Measurements from ENCODE around the gene ARSJ.
"Not testable (repeated sequence)": the region's sequence is repeated elsewhere in the genome, so short reads cannot be mapped to it uniquely, and the experiment has no call there.

Gene ARSJ

DNA sequence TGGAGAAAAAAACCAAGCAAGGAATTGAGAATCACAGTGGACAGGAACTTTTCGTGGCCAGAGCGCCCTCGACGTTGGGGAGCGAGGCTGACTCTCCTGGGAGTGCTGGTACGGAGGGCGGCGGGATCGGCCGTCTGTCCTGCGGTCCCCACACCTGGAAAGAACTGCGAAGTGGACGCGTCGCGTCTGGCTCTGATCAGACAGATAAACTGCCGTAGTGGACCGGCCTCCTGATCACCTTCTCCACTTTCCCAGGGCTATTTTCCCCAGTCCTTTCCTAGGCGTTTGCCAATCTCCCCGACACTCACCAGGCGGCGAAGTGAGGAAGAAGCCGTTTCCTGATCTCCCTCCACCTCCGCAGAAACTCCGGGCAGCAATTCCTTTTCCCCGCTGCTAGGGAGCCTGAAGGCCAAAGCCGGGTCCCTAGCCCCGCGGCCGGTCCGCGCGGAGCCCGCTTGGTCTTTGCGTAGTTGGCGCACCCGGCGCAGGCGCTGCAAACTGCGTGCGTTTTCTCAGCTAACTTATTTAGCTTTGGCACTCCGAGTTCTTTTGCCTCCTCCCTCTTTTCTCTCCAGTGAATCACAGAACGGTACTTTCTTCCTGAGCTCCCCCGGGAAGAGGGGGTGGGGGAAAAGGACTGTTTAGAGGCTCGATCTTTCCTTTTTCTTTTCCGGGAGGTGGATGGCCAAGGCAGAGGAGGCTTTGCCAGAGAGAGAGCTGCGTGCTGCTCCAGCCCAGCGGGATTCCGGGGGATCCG is at the start of gene ARSJ:
TSS of gene ARSJ (minus strand) at position 500 of the 757 bp plus-strand sequence. CDS start 813 bp downstream, outside the sequence.
- no peak for FAIRE-seq

DNA sequence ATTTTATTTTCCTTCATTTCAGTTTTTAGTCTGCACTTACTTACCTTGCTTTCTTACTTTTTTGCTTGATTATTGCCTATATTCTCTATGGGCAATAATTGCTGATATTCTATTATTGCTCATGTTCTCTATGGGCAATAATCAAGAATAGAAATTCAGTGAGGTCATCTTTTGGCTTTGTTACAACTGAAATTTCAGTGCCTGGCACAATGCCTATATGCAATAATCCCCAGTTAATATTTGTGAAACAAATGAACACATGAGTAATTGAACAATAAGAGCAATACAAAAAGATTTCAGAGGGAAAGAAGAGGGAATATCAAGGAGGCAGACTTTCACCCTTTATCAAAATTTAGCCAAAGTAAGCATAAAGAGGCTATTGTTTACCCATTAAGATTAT is 48.6 kb upstream of the ARSJ start:
- FAIRE-seq = no peak

DNA sequence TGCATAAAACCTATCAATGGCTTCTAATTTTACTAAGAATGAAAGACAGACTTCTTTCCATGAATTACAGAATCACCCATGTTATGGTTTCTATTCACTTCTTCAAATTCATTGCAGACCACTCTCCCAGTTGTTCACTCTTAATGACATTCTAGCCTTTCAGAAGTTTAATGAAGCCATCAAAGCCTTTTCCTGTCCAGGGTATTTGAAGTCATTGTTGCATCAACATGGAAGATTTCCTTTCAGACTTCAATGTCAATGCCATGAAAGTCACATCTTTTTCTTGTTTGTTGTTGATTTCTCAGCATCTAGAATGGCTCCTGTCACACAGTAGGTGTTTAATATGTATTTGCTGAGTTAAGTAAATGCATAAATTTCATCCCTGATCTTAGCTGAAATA is 48.1 kb upstream of the ARSJ start:
- FAIRE-seq = no peak

DNA sequence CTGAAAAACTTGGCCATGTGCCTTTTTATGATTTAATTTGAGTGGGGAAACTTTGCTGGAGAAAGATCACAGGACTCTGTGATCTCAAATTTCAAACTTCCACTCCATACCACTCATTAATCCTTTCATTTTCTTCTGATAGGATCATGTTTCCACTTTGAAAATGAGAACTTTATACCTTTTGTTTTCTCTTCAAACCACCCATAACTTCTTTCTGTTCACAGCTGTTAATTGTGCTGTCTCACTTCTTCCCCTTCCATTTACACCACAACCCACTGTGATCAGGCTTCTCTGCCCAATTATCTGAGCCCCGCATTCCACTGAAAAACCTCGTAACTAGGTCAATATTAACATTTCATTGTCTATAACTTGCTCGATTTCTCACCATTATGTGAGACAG is 47.0 kb upstream of the ARSJ start:
- FAIRE-seq = no peak

DNA sequence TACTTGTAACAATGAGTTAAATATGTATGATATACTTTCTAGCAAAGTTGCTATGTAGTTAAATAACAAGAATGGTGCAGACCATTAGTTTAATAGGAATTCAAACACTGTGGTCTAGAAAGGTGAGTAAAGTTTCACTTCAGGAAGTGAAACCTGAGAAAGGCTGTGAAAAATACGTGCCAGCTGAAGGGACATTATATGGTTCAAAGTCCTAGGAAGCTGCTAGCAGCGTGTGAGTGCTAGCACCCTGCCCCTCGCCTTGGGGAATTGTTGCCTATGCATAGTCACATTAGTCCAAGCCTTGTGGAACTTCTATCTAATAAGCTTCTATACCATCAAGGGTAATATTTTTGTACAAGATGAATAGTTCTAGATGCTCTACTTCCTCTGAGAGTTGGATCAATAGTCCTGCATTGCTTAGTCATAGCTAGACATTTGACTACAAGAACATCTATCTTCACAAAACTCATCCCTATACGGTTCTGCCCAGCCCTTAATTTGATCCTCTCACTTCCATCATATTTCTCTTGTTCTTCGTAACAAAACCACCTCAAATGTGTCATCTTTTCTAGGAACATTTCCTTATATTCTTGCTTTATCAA is 45.8 kb upstream of the ARSJ start:
- no peak for FAIRE-seq

DNA sequence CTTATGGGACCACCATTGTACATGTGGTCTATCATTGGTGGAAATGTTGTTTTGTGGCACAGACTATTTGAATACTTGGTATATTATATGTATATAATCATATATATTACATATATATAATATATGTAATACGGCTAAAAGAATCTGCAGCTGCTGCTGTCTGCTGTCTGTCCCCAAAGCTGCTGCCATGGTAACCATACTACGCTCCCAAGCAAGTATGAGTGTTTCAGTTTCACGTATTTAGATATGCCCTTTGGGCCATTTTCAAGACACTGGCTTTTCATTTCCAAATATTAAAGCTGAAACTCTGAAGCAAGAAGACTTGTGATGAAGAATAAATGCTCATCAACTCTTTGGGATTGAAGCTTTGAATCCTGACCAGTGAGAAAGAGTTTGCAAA is 42.0 kb upstream of the ARSJ start:
- FAIRE-seq = no peak

DNA sequence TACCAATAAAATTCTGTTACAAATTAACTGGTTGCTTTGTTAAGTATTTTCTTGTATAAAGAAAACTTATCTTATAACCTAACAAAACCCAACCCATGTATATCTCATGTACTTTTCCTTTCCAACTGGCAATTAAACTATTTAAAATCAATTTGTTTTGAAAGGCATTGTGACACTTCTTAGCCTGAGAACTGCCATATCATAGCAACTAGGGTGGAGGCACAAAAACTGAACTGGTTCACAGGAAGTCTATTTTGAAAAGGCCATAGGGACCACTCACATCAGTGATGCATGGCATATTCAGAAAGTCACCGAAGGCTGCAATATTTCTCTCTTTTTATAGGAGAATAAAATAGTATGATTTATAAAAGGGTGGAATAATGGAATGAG is 40.5 kb upstream of the ARSJ start:
- FAIRE-seq = no peak

DNA sequence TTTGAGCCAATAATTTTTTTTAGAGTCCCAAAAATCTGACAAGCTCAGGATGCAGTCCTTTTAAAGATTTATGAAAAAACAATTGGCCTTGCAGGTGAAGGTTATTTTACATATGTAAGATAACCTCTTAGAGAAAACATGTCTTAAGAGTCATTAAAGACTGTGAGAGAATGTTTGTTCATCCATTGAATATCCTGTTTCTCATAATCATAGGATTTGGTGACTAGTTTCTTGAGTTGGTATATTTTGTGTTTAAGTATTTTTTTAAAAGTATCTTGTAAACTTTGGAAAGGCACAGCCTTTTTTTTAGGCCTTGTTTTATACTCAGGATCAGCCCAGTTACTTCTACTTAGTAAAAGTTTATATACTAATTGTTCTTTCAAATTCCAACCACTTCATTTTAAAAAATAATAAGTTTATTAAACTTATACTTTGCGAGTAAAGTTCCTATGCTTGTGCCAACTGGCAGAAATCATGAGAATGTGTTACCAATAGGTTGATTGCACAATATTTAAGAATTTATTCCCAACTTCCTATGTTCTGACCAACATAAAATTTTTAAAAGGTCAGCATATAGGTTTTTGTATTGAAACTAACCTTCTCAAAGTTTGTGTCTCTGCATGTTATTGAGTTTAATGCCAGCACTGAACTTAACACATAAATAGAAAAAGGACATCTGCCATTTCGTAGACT is 40.0 kb upstream of the ARSJ start:
- FAIRE-seq = no peak

DNA sequence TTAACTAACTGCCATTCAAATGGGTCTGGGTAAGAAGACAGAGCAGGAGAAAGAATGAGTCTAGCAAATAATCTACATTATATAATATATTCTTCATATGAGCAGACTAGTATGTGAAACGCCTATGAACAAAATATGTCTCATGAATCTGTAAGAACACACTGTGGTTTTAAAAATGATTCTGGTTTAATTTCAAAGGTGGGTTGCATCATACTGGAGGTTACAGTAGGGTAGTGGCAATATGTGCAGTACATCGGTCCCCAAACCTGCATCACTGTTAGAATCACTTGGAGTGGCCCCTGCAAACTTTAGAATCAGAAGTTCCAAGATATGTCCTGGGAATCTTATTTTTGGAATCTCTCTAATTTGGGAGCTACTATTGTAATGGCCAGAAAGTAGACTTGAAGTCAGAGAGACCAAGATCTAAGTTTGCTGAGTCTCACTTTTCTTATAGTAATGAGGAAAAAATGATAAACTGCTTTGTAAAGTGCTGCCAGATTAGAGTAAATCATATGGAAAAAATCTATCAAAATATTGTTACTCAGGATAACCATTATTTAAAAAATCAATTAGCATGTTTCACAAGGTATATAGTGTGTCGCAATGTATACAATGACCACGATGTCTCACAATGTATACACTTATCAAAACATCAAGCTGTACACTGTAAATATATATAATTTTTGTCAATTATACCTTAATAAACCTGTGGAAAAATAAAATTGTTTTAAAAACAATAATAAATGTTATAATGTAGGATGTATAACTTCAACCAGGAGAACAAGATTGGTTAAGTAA is 37.9 kb upstream of the ARSJ start:
- no peak for FAIRE-seq

DNA sequence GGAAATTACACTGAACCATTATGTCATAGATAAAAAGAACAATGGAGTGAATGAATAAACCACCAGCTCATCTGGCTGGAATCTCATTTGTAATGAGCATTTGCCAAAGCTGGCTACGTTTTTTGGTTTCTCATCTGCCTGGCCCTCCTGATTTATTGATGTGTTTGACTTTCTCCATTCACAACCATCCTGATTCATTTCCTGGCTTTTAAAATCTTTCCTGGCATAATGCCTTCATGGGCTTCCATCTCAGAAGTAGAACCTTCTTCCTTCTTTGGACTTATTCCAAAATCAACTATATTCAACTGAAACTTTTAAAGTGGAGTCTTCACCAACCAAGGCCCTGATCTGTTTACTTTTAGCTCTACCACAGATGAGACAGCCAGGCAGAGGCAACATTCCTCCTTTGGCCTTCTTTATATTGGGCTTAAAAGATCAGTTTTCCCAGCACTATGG is 36.0 kb upstream of the ARSJ start:
- FAIRE-seq = no peak

DNA sequence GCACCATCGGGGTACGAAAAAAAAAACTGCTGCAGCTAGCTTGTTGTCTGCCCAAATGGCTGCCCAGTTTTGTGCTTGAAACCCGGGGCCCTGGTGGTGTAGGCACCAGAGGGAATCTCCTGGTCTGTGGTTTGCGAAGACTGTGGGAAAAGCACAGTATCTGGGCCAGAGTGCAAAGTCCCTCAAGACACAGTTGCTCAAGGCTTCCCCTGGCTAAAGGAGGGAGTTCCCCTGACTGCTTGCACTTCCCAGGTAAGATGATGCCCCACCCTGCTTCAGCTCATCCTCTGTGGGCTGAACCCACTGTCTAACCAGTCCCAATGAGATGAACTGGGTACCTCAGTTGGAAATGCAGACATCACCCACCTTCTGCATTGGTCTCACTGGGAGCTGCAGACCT is 33.8 kb upstream of the ARSJ start:
- FAIRE-seq = not testable (repeated sequence)

DNA sequence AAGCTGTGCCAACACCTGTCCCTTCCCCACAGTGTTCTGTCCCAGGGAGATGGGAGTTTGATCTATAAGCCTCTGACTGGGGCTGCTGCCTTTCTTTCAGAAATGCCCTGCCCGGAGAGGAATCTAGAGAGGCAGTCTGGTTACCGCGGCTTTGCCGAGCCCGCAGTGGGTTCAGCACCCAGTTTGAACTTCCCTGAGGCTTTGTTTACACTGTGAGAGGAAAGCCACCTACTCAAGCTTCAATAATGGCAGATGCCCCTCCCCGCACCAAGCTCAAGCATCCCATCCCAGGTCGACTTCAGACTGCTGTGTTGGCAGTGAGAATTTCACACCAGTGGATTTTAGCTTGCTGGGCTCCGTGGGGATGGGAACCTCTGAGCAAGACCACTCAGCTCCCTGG is 33.3 kb upstream of the ARSJ start:
- no peak for FAIRE-seq

DNA sequence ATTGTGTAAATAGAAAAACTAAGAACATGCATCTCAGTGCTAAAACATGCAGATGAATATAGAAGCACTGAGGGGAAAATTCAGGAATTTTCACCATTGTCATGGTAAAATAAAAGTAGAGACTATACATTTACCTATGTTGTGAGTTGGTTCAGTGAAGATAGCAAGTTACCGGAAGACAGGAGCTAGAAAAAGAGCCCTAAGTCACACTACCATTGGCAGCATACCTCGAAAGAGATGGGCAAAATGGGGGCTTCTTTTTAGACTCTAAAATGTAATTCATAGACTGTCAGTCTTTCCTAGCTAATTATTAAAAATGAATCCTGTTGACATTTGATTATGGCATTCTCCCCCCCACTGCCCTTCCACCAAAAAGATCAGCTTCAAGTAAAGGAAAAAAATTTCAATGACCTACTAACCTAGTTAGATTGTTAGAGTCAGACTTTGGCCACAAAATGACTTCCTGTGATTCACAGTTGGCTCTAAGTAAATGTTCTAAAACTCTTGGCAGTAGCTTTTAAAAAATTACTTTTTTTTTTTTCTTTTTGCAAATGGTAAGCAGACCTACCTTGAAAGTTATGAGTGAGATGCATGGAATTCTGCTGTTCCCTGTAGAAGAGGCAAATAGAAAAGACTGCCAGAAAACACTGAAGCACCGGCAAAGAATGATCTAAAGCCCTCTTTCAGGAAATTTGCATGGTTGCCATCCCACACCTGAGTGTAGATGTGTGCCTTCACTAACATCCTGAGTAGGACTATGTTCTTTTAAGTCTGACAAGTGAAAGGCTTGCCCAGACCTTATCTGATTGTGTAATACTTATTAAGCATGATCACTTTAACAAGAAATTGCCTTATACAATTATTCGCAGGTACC is 26.4 kb upstream of the ARSJ start:
- FAIRE-seq = no peak

DNA sequence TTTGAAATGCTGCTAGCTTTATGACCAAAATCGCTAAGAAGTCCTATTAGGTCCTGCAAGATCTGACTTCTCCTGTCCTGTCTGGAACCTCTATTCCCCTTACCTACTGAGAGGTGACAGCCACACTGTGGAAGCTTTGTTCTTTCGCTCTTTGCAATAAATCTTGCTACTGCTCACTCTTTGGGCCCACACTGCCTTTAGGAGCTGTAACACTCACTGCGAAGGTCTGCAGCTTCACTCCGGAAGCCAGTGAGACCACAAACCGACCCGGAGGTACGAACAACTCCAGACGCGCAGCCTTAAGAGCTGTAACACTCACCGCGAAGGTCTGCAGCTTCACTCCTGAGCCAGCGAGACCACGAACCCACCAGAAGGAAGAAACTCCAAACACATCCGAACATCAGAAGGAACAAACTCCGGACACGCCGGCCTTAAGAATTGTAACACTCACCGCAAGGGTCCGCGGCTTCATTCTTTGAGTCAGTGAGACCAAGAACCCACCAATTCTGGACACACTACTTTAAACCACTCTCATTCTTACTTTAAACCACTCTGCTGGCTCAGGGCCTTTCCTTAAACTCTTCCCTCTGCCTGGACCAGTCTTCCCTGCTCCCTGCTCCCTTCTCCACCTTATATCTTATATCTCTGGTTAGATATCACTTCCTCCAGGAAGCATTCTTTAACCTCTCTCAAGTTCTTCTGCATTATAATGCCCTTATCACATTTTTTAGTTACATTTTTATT is 25.2 kb upstream of the ARSJ start:
- not testable (repeated sequence) for FAIRE-seq

DNA sequence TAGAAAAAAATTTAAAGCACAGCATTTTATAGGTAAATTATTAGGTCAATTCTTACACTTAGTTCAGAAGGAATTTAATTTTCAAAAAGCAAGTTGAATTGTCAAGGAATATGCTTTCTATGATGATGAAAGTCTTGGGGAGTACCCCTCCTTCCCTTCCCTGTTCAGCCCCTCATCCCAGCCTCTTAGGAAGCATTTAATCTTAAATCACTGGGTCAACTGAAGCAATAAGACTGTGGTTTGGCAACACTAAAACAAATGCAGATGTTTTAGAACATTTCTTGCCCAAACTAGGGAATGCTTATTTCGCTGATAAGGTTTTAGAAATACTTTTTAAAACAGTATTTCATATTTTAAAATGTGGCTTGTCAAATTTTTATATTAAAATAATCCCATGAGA is 19.1 kb upstream of the ARSJ start:
- FAIRE-seq = no peak

DNA sequence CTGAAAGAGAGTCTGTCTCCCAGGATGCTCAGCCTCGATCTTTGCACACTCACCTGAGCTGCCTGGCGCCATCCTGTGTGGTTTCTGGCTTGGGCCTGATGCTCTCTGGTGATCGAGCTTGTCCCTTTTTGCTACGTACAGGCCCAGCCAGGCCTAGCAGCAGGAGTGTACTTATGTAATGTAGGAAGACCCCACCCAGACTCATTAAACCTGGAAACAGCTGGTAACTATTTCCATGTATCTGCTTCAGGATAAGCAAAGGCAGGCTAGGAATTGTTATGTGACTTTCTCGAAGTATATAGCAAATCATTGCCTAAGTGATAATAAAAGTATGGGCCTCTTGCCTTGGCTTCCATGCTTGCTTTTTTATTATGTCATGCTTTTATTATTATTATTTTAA is 18.6 kb upstream of the ARSJ start:
- no peak for FAIRE-seq

DNA sequence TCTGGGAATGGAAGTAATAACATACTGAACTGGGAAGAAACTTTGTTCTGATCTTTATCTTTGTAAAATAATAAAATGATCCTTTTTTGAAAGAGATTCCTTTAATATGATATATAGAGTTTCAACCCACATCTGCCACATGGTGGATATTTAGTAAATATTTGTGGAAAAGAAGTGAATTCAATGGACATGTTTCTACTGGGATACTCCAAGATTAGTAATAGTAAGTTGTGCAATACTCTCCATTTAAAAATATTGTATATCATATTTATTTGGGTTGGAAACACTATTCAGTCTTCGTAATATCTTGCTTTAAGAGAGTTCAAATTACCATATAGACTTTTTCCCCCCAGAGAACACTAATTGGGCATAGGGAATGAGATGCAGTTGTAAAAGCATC is 17.8 kb upstream of the ARSJ start:
- no peak for FAIRE-seq

DNA sequence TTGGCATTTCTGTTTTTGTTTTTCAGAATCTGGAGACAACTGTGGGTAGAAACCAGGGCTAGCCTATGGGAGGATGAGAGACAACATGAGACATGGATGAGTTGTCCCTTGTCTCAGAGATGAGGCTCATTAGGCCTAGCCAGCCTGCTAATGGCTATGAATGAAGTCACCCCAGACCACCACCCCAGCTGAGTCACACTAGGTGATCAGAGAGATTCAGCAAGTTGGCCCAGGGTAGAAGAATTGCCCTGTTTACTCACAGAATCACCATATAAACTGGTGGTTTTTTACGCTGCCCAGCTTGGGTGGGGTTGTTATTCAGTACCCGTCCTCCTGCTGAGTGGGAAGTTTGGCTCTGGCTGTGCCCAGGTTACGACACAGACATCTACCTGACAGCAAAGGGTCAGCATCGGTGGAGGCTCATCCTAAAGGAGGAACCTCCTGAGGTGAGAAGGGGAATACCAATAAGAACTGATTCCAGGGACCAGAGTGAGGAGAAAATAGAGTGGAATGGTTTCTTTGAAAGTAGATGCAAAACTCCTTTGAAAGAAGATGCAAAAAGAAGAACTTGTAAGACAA is 17.2 kb upstream of the ARSJ start:
- no peak for FAIRE-seq

DNA sequence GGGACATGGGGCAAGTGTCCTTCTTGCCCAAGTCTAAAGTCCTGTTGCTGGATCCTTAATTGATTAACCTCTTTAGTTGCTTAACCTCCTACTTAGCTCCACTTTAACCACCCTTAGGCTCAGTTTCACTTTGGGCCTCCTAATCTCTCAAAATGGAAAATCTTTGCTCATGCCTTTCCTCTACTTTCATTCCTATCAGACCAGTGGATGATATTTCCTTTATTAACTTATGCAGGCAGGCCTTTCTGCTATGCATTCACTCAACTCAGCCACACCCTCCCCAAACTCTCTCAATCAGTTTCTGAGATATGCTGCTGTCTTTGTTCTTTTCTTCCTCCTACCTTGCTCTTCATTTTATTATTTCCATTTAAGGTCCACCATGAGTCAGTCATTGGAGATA is 14.4 kb upstream of the ARSJ start:
- no peak for FAIRE-seq

DNA sequence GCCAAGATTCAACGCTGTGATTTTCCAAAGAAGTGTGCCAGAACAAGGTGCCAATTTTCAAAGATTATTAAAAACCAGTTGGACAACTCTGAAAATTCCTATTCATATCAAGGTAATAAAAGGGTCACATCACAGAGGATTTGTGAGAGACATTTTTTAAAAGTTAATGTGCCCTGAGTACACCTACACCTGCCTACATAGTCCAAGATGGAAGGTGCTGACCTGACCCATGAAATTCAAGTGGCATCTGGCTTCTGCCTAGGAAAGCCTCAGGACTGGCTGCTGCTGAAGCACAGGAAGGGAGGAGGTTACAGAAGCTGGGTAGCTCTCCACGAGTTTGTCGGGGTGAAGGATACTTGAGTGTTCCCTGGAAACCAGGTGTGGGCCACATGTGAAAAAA is 11.4 kb upstream of the ARSJ start:
- FAIRE-seq = no peak

DNA sequence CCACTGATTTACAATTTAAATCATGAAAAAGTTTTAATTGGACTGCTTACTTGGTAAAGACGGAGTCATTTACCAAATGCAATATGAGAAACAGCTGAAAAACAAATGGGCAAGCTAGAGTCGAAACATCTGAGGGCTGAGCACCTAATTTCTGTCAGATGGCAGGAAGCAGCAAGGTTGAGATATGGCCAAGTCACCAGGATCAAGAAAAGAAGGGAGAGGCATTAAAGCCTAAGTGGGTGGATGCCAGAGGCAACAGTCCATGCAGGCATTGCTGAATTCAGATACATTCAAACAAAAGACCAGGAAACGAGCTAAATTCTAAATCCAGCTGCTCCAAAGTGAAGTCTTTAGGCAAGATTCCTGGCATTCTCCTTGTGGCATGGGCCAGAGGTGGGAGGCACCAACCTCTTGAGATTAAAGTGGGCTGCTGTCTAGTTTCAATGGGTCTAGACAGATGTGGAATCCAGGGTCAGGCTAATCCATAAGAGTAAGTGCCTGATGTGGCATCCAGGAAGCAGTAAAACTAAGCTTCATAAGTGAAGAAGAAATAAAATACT is 8.0 kb upstream of the ARSJ start:
- no peak for FAIRE-seq
